NCI-H2227 (cell line): ENCODE data around the gene LPXN.
A peak's percentile ranks its signal among the peaks of the same experiment; 100 is the strongest.

Experiments used
- DNase-seq: peaks from one replicate; lab custom pipeline; 2025; ENCODE audit not compliant: unreplicated experiment; lab: John Stamatoyannopoulos, UW

The LPXN gene

GRCh38 chr11:58525037-58525614, 50.5 kb downstream of the LPXN start:
- DNase-seq: no peak

- DNase-seq: peak; percentile 75
These were observed 51.2 kb downstream of the LPXN start for GRCh38 chr11:58524232-58525036.

- DNase-seq: peak; percentile 51
These were observed 61.8 kb downstream of the LPXN start for GRCh38 chr11:58513747-58514367.

- DNase-seq: no peak
These were observed 64.0 kb downstream of the LPXN start for GRCh38 chr11:58511636-58512035.

GRCh38 chr11:58509748-58510147, 65.9 kb downstream of the LPXN start:
- no peak for DNase-seq

- DNase-seq: no peak
These were observed 66.8 kb downstream of the LPXN start for GRCh38 chr11:58508814-58509213.

- no peak for DNase-seq
These were observed 67.7 kb downstream of the LPXN start, which contains the start of gene OR5B21 for GRCh38 chr11:58508005-58508404. TSS of gene OR5B21 (minus strand) at chr11:58508105. CDS start at chr11:58508105, 0 bp downstream.

GRCh38 chr11:58507355-58507754, 68.3 kb downstream of the LPXN start:
- DNase-seq: no peak

GRCh38 chr11:58506935-58507334, 68.7 kb downstream of the LPXN start:
- no peak for DNase-seq

- DNase-seq: no peak
These were observed 69.8 kb downstream of the LPXN start for GRCh38 chr11:58505849-58506248.

- DNase-seq: no peak
These were observed 71.4 kb downstream of the LPXN start for GRCh38 chr11:58504232-58504631.

GRCh38 chr11:58503361-58503856, 72.2 kb downstream of the LPXN start:
- no peak for DNase-seq

- no peak for DNase-seq
These were observed 73.7 kb downstream of the LPXN start for GRCh38 chr11:58502004-58502403.

- no peak for DNase-seq
These were observed 77.2 kb downstream of the LPXN start for GRCh38 chr11:58498464-58498863.

- no peak for DNase-seq
These were observed 77.7 kb downstream of the LPXN start for GRCh38 chr11:58497951-58498350.

GRCh38 chr11:58495906-58496305, 79.8 kb downstream of the LPXN start:
- DNase-seq: no peak

- no peak for DNase-seq
These were observed 81.6 kb downstream of the LPXN start for GRCh38 chr11:58494101-58494500.

GRCh38 chr11:58493676-58494075, 82.0 kb downstream of the LPXN start:
- no peak for DNase-seq

- no peak for DNase-seq
These were observed 84.8 kb downstream of the LPXN start for GRCh38 chr11:58490827-58491226.

- DNase-seq: no peak
These were observed 88.5 kb downstream of the LPXN start for GRCh38 chr11:58487170-58487569.

GRCh38 chr11:58485961-58486360, 89.7 kb downstream of the LPXN start:
- no peak for DNase-seq
